ENCODE results near the gene CDKN2C. TPM values are rescaled to one million over a fixed set of nuclear protein-coding genes. Genes with fewer than 3 reads are reported as not detected.

Gene CDKN2C
- total RNA-seq, 3 donors from 2014 or later = 4.4 to 20.7 (median 14.8) TPM

GRCh38 chr1:50983219-50983802 is 13.3 kb downstream of the CDKN2C start:
- Histone ChIP-seq H3K9me3 (no peaks in the 10 kb centered on the region), H3K4me1 (ENCODE audit: low read depth) (no peaks in the 10 kb centered on the region), H3K36me3 (ENCODE audit: low read depth) (no peaks in the 10 kb centered on the region), H3K4me3 (no peak overlapping the region)
- no peak for ATAC-seq
- no peak for TF ChIP-seq CTCF (IDR thresholded peaks at IDR 0.05)
- DNase-seq = no peak
- intact Hi-C loops (cut with DNase I, micrococcal nuclease) = no loop called here

GRCh38 chr1:50985094-50985493 is 15.0 kb downstream of the CDKN2C start:
- no peak for TF ChIP-seq CTCF (IDR thresholded peaks at IDR 0.05)
- Histone ChIP-seq H3K4me1 (ENCODE audit: low read depth) (no peaks in the 10 kb centered on the region), H3K4me3 (no peak overlapping the region), H3K36me3 (ENCODE audit: low read depth) (no peaks in the 10 kb centered on the region), H3K9me3 (no peaks in the 10 kb centered on the region)
- intact Hi-C loops (cut with DNase I, micrococcal nuclease) = no loop called here
- no peak for DNase-seq
- ATAC-seq = no peak

GRCh38 chr1:50986653-50987052 is 16.6 kb downstream of the CDKN2C start:
- H3K4me3 ChIP-seq = no peak overlapping the region
- no peaks in the 10 kb centered on the region for H3K9me3 ChIP-seq
- no peak for DNase-seq
- TF ChIP-seq CTCF (IDR thresholded peaks at IDR 0.05) = no peak
- no peaks in the 10 kb centered on the region for H3K4me1 ChIP-seq (ENCODE audit: low read depth)
- H3K36me3 ChIP-seq (ENCODE audit: low read depth) = no peaks in the 10 kb centered on the region
- intact Hi-C loops (cut with DNase I, micrococcal nuclease) = no loop called here
- no peak for ATAC-seq

GRCh38 chr1:50989694-50990093 is 19.6 kb downstream of the CDKN2C start:
- no peak for DNase-seq
- Histone ChIP-seq H3K4me1 (ENCODE audit: low read depth) (no peaks in the 10 kb centered on the region), H3K4me3 (no peak overlapping the region), H3K9me3 (no peaks in the 10 kb centered on the region), H3K36me3 (ENCODE audit: low read depth) (no peaks in the 10 kb centered on the region)
- TF ChIP-seq CTCF (IDR thresholded peaks at IDR 0.05) = no peak
- ATAC-seq = no peak
- intact Hi-C loops (cut with DNase I, micrococcal nuclease) = no loop called here

GRCh38 chr1:50992532-50993318 is 22.7 kb downstream of the CDKN2C start:
- Histone ChIP-seq H3K36me3 (ENCODE audit: low read depth) (no peaks in the 10 kb centered on the region), H3K4me1 (ENCODE audit: low read depth) (no peaks in the 10 kb centered on the region), H3K9me3 (no peaks in the 10 kb centered on the region), H3K4me3 (no peak overlapping the region)
- no peak for DNase-seq
- intact Hi-C loops (cut with DNase I, micrococcal nuclease) = no loop called here
- ATAC-seq = no peak
- no peak for TF ChIP-seq CTCF (IDR thresholded peaks at IDR 0.05)
